SK-N-SH (cell line): Measurements from ENCODE around the gene MBNL1. TPM values are rescaled to one million over a fixed set of nuclear protein-coding genes. Genes with fewer than 3 reads are reported as not detected.

Experiments
- CTCF ChIA-PET: fragments of 300-600, 350-600 bp; formaldehyde crosslinking; extraction: SDS; loops from one replicate; lab custom pipeline; 2021; lab: Yijun Ruan, JAX
- POLR2A ChIA-PET: fragments of 350-600 bp; sonication (Branson Sonifier 250); formaldehyde crosslinking; extraction: SDS; loops from one replicate; lab custom pipeline; 2020; ENCODE audit warnings: antibody characterized with exemption, inconsistent platforms; lab: Yijun Ruan, JAX
- DNase-seq: peaks from one replicate; pipeline ENCODE4 v3.0.0; 2012
- H2AFZ ChIP-seq: fragments of 200-600 bp; sonication (generic); 2 replicates; pipeline ENCODE4 v1.8.1; 2016; ENCODE audit warnings: antibody characterized with exemption, mild to moderate bottlenecking, low read depth
- H3F3A ChIP-seq: fragments of 200-600 bp; sonication (generic); replicated peaks from 2 replicates; pipeline ENCODE3; 2016; ENCODE audit warnings: antibody characterized with exemption, mild to moderate bottlenecking; ENCODE audit not compliant: insufficient read depth
- H3K27ac ChIP-seq, 2 experiments: fragments of 200-500 bp in 1 of 2; fragments of 200-600 bp in 1 of 2; sonication (Bioruptor generic) in 1 of 2; sonication (generic), shearing (Covaris generic) in 1 of 2; 2 replicates each; pipeline versions ENCODE4 v1.5.1 to v1.6.1; 2014 to 2016; ENCODE audit warnings: low read depth in 2 of 2, inconsistent platforms in 1 of 2, low read length in 1 of 2, mild to moderate bottlenecking in 1 of 2, mixed read lengths in 1 of 2
- H3K27me3 ChIP-seq: fragments of 200-600 bp; sonication (generic), shearing (Covaris generic); 2 replicates; pipeline ENCODE4 v1.6.1; 2016; ENCODE audit warnings: mixed run types; ENCODE audit not compliant: insufficient read depth
- H3K36me3 ChIP-seq, 2 experiments: fragments of 200-500 bp in 1 of 2; fragments of 200-600 bp in 1 of 2; sonication (Bioruptor generic) in 1 of 2; sonication (generic) in 1 of 2; replicated peaks in 1 of 2; 2 replicates each; pipeline versions ENCODE3 to v1.5.1; 2014 to 2016; ENCODE audit warnings: low read length in 1 of 2, mild to moderate bottlenecking in 1 of 2; ENCODE audit not compliant: insufficient read depth in 2 of 2, control insufficient read depth in 1 of 2
- H3K4me1 ChIP-seq, 2 experiments: fragments of 200-500 bp in 1 of 2; fragments of 200-600 bp in 1 of 2; sonication (Bioruptor generic) in 1 of 2; sonication (generic), shearing (Covaris generic) in 1 of 2; 2 replicates each; pipeline versions ENCODE4 v1.5.1 to v1.6.1; 2014 to 2016; ENCODE audit warnings: low read depth in 1 of 2, low read length in 1 of 2, mixed run types in 1 of 2; ENCODE audit not compliant: insufficient read depth in 2 of 2, control insufficient read depth in 1 of 2
- H3K4me2 ChIP-seq: fragments of 200-600 bp; sonication (generic), shearing (Covaris generic); 2 replicates; pipeline ENCODE4 v1.6.1; 2017; ENCODE audit warnings: mixed run types
- H3K4me3 ChIP-seq, 2 experiments: fragments of 200-500 bp in 1 of 2; fragments of 200-600 bp in 1 of 2; sonication (Bioruptor generic) in 1 of 2; sonication (generic), shearing (Covaris generic) in 1 of 2; 2 replicates each; pipeline versions ENCODE4 v1.5.1 to v1.8.1; 2014 to 2016; ENCODE audit warnings: low read depth in 2 of 2, inconsistent platforms in 1 of 2, low read length in 1 of 2, mild to moderate bottlenecking in 1 of 2, mixed read lengths in 1 of 2, moderate library complexity in 1 of 2
- H3K79me2 ChIP-seq: fragments of 200-600 bp; sonication (generic); 2 replicates; pipeline ENCODE4 v1.8.1; 2017; ENCODE audit warnings: mild to moderate bottlenecking; ENCODE audit not compliant: insufficient read depth
- H3K9ac ChIP-seq: fragments of 200-600 bp; sonication (generic); 2 replicates; pipeline ENCODE4 v1.6.1; 2017; ENCODE audit warnings: mixed run types
- H3K9me2 ChIP-seq: fragments of 200-600 bp; sonication (generic); 2 replicates; pipeline ENCODE4 v1.6.1; 2017; ENCODE audit warnings: mixed run types
- H3K9me3 ChIP-seq: fragments of 200-600 bp; sonication (generic); 2 replicates; pipeline ENCODE4 v1.6.1; 2017; ENCODE audit warnings: mixed run types, mild to moderate bottlenecking, moderate library complexity
- H4K20me1 ChIP-seq: fragments of 200-600 bp; sonication (generic); 2 replicates; pipeline ENCODE4 v1.6.1; 2017; ENCODE audit warnings: mild to moderate bottlenecking, mixed run types; ENCODE audit not compliant: insufficient read depth
- CTCF ChIP-seq: fragments of 200-600 bp; sonication (generic); IDR thresholded peaks from 2 replicates; pipeline ENCODE4 v1.6.1; 2017; ENCODE audit warnings: antibody characterized with exemption, mild to moderate bottlenecking, moderate library complexity
- EZH2phosphoT487 ChIP-seq: fragments of 200-600 bp; sonication (generic); IDR thresholded peaks from 2 replicates; pipeline ENCODE4 v1.6.1; 2017; ENCODE audit warnings: low read depth, mixed run types, mild to moderate bottlenecking, antibody characterized with exemption, moderate library complexity, borderline replicate concordance
- FOXJ3 ChIP-seq: sonication (generic); formaldehyde crosslinking; IDR thresholded peaks from 2 replicates; pipeline ENCODE4 v1.5.1; 2020; ENCODE audit warnings: mild to moderate bottlenecking, missing genetic modification reagents
- GABPA ChIP-seq: IDR thresholded peaks from 2 replicates; pipeline ENCODE4 v1.4.0; 2012; ENCODE audit warnings: low read depth, mild to moderate bottlenecking
- GATA2 ChIP-seq: sonication (generic); formaldehyde crosslinking; IDR thresholded peaks from 2 replicates; pipeline ENCODE4 v1.5.0; 2020; ENCODE audit warnings: mild to moderate bottlenecking, missing genetic modification reagents
- JUND ChIP-seq: IDR thresholded peaks from 2 replicates; pipeline ENCODE4 v1.4.0; 2012
- MXI1 ChIP-seq: IDR thresholded peaks from 2 replicates; pipeline ENCODE4 v1.6.1; 2012; ENCODE audit warnings: mild to moderate bottlenecking, low read depth, low read length, improper control_type of control experiment
- NRF1 ChIP-seq: IDR thresholded peaks from 2 replicates; pipeline ENCODE4 v1.6.1; 2012; ENCODE audit warnings: low read depth, mild to moderate bottlenecking, low read length
- POLR2AphosphoS5 ChIP-seq: IDR thresholded peaks from 2 replicates; pipeline ENCODE4 v1.6.1; 2012; ENCODE audit warnings: low read depth, low read length
- RAD21 ChIP-seq: IDR thresholded peaks from 2 replicates; pipeline ENCODE4 v1.6.1; 2012; ENCODE audit warnings: mild to moderate bottlenecking, low read length
- RCOR1 ChIP-seq: fragments of 150-350 bp; IDR thresholded peaks from 2 replicates; pipeline ENCODE4 v1.6.1; 2017; ENCODE audit warnings: antibody characterized with exemption, low read length
- RFX5 ChIP-seq: IDR thresholded peaks from 2 replicates; pipeline ENCODE4 v1.6.1; 2012; ENCODE audit warnings: mild to moderate bottlenecking, improper control_type of control experiment, low read length
- RXRA ChIP-seq: IDR thresholded peaks from 2 replicates; pipeline ENCODE4 v1.4.0; 2012; ENCODE audit warnings: low read depth, mild to moderate bottlenecking, borderline replicate concordance
- SIN3A ChIP-seq: IDR thresholded peaks from 2 replicates; pipeline ENCODE4 v1.6.1; 2012; ENCODE audit warnings: low read depth, mild to moderate bottlenecking, low read length, moderate library complexity, borderline replicate concordance
- TEAD4 ChIP-seq: IDR thresholded peaks from 2 replicates; pipeline ENCODE4 v1.4.0; 2012; ENCODE audit warnings: mild to moderate bottlenecking, borderline replicate concordance; ENCODE audit not compliant: insufficient read depth
- USF1 ChIP-seq: IDR thresholded peaks from 2 replicates; pipeline ENCODE4 v1.4.0; 2012; ENCODE audit warnings: low read depth, borderline replicate concordance
- USF2 ChIP-seq: fragments of 150-350 bp; IDR thresholded peaks from 2 replicates; pipeline ENCODE4 v1.6.1; 2017; ENCODE audit warnings: antibody characterized with exemption, low read length, low read depth, borderline replicate concordance
- YY1 ChIP-seq: IDR thresholded peaks from 2 replicates; pipeline ENCODE4 v1.4.0; 2012; ENCODE audit warnings: low read depth, mild to moderate bottlenecking
- WGBS: methylation state at CpG from one replicate; pipeline ENCODE4 v1.1.6; 2017; ENCODE audit warnings: low lambda C conversion rate; 5-methylcytosine and 5-hydroxymethylcytosine counted together
- polyA plus RNA-seq, 3 experiments: library from polyadenylated mRNA; depleted of rRNA; stranded (reverse); fragments of >200 nt; gene quantifications; 2 replicates each; pipeline ENCODE4 v1.2.3, GENCODE V29; 2012

MBNL1 gene
- polyA plus RNA-seq, 1 of the 3 experiments (the other 2 are of a cell fraction): 44.3 TPM

- no peaks in the 10 kb centered on the region for H3K9me3 ChIP-seq
- no peaks in the 10 kb centered on the region for H3K9me2 ChIP-seq
- H3F3A ChIP-seq: peaks cover 57% of the 10 kb centered on the region
- ChIA-PET CTCF (interaction anchor here (1.3 kb wide), 1 partner anchor 99 kb away, joined by 4 read pairs; no protein-coding TSS in a partner anchor), POLR2A (no interaction called here)
- no peak for DNase-seq
- no peak overlapping the region for H3K4me2 ChIP-seq
- 94% methylated on average over 1 of the region's 1 CpG for WGBS
- H4K20me1 ChIP-seq: peaks cover 14% of the 10 kb centered on the region
- H3K36me3 ChIP-seq: peaks cover 25 to 61% of the 10 kb centered on the region in 2 experiments
- H3K9ac ChIP-seq: no peak overlapping the region
- H3K79me2 ChIP-seq: peaks cover 100% of the 10 kb centered on the region
- no peak overlapping the region for H3K4me3 ChIP-seq
- no peak overlapping the region for H2AFZ ChIP-seq
- H3K27ac ChIP-seq: peak overlapping the region in 1 of 2 experiments; percentile 22; a peak in 2 of 4 replicates
- peaks cover 0 to 33% of the 10 kb centered on the region in 2 experiments; a peak in 3 of 4 replicates for H3K4me1 ChIP-seq
- TF ChIP-seq FOXJ3 (CRISPR knock-in tag): no peak
- TF ChIP-seq USF2: no peak
- no peak for TF ChIP-seq EZH2phosphoT487
- no peak for TF ChIP-seq RXRA
- TF ChIP-seq POLR2AphosphoS5: no peak
- no peak for TF ChIP-seq GABPA
- no peak for TF ChIP-seq RAD21
- TF ChIP-seq RFX5: no peak
- TF ChIP-seq YY1: no peak
- TF ChIP-seq TEAD4: no peak
- TF ChIP-seq SIN3A: no peak
- no peak for TF ChIP-seq MXI1
- no peak for TF ChIP-seq RCOR1
- H3K27me3 ChIP-seq: no peaks in the 10 kb centered on the region
Observed at GRCh38 chr3:152345233-152345632, 76.5 kb downstream of the MBNL1 start.

GRCh38 chr3:152346058-152346457 is 77.3 kb downstream of the MBNL1 start:
- Histone ChIP-seq H3K9me2 (no peaks in the 10 kb centered on the region), H3K27me3 (no peaks in the 10 kb centered on the region), H3F3A (peaks cover 61% of the 10 kb centered on the region), H4K20me1 (peaks cover 6% of the 10 kb centered on the region), H2AFZ (no peak overlapping the region), H3K9ac (no peak overlapping the region), H3K4me1 (peaks cover 0 to 39% of the 10 kb centered on the region in 2 experiments; a peak in 3 of 4 replicates), H3K79me2 (peaks cover 100% of the 10 kb centered on the region), H3K9me3 (no peaks in the 10 kb centered on the region), H3K4me3 (no peak overlapping the region), H3K4me2 (no peak overlapping the region), H3K36me3 (peaks cover 19 to 56% of the 10 kb centered on the region in 2 experiments), H3K27ac (no peak overlapping the region)
- no peak for DNase-seq
- 97% methylated on average over 4 of the region's 4 CpGs for WGBS
- TF ChIP-seq JUND (no peak), NRF1 (no peak), GABPA (no peak), CTCF (no peak), GATA2 (CRISPR knock-in tag) (no peak), RAD21 (no peak), RFX5 (no peak), EZH2phosphoT487 (no peak), USF2 (no peak), USF1 (no peak)
- ChIA-PET CTCF (interaction anchor here (1.3 kb wide), 1 partner anchor 98 kb away, joined by 4 read pairs; no protein-coding TSS in a partner anchor), POLR2A (no interaction called here)
